GM21619 (cell line): Measurements from ENCODE around the gene CLCF1.

Experiments used
- ATAC-seq: cut with Tn5 transposase; IDR thresholded peaks from one replicate; pipeline ENCODE4 v1.9.1; 2021; ENCODE audit not compliant: unreplicated experiment

CLCF1 gene

GRCh38 chr11:67376063-67376820, 2.8 kb upstream of the CLCF1 start:
- ATAC-seq, result no peak

GRCh38 chr11:67375320-67376055, 2.1 kb upstream of the CLCF1 start:
- no peak for ATAC-seq

- ATAC-seq, result no peak
Observed at GRCh38 chr11:67374571-67375281, 1.3 kb upstream of the CLCF1 start.

- ATAC-seq, result no peak
Observed at GRCh38 chr11:67373648-67374570, 511 bp upstream of the CLCF1 start.

GRCh38 chr11:67372321-67372992, 941 bp downstream of the CLCF1 start:
- no peak for ATAC-seq

- no peak for ATAC-seq
Observed at GRCh38 chr11:67371911-67372320, 1.5 kb downstream of the CLCF1 start.

- ATAC-seq, result no peak
Observed at GRCh38 chr11:67371189-67371910, 2.0 kb downstream of the CLCF1 start.

- ATAC-seq, result no peak
Observed at GRCh38 chr11:67370351-67371076, 2.9 kb downstream of the CLCF1 start.

- no peak for ATAC-seq
Observed at GRCh38 chr11:67369801-67370284, 3.6 kb downstream of the CLCF1 start.

GRCh38 chr11:67369275-67369674, 4.1 kb downstream of the CLCF1 start:
- no peak for ATAC-seq

GRCh38 chr11:67368621-67369020, 4.8 kb downstream of the CLCF1 start:
- ATAC-seq, result no peak

GRCh38 chr11:67367761-67368227, 5.6 kb downstream of the CLCF1 start:
- no peak for ATAC-seq

- ATAC-seq, result no peak
Observed at GRCh38 chr11:67366961-67367760, 6.2 kb downstream of the CLCF1 start.

GRCh38 chr11:67366546-67366945, 6.9 kb downstream of the CLCF1 start:
- no peak for ATAC-seq

- no peak for ATAC-seq
Observed at GRCh38 chr11:67365736-67366444, 7.5 kb downstream of the CLCF1 start.

GRCh38 chr11:67364783-67365722, 8.3 kb downstream of the CLCF1 start:
- ATAC-seq, result no peak
